Tibial nerve (tissue), 4 donors: ENCODE data around the gene LEPROT.

Experiments used
- CTCF ChIP-seq, 5 experiments: fragments of 200-600 bp in 3 of 5; fragments of 450-650 bp in 2 of 5; sonication (generic) in 3 of 5; IDR thresholded peaks; one replicate each; pipeline ENCODE4 v1.5.1; 2016 to 2019; ENCODE audit warnings: antibody characterized with exemption in 5 of 5, mild to moderate bottlenecking in 3 of 5, moderate library complexity in 2 of 5
- EP300 ChIP-seq, 2 donors: sonication (generic); formaldehyde crosslinking; IDR thresholded peaks; one replicate each; pipeline ENCODE4 v1.6.1; 2017; ENCODE audit warnings: antibody characterized with exemption in 2 of 2, mild to moderate bottlenecking in 1 of 2
- POLR2A ChIP-seq, 2 donors: fragments of 450-650 bp; IDR thresholded peaks; one replicate each; pipeline ENCODE4 v1.6.1; 2017; ENCODE audit warnings: antibody characterized with exemption in 2 of 2, mild to moderate bottlenecking in 2 of 2, moderate library complexity in 2 of 2

DNA sequence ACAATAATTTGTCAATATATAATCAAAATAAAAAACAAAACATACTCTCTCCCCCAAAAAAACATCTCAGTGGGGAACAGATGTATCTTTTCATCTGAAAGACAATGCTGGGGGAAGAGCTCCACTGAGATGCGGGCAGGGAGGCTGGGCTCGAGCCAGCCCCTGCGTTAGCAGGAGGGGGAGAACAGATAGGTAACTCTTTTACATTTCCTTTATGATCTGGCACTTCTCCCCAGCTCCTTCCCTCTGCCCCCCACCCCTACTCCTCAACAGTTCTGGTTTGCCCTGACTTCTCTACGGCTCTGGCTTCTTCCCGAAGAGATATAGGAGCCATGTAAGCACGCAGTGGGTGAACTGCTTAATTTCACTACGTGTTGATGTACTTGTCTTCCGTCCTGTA is 12.4 kb downstream of the LEPROT start:
- TF ChIP-seq CTCF (IDR thresholded peaks at IDR 0.05) (no peak), EP300 (IDR thresholded peaks at IDR 0.05) (no peak), POLR2A (IDR thresholded peaks at IDR 0.05) (no peak)
